Parathyroid adenoma (tissue), 2 donors: ENCODE data around the gene TUBB3.

Experiments
- H2AFZ ChIP-seq: fragments of 300-600 bp; sonication (generic); one replicate; pipeline ENCODE4 v1.7.0; 2017; ENCODE audit warnings: antibody characterized with exemption, mild to moderate bottlenecking
- H3K27ac ChIP-seq: fragments of 300-600 bp; sonication (generic); one replicate; pipeline ENCODE4 v1.7.0; 2017
- H3K27me3 ChIP-seq: fragments of 300-600 bp; sonication (generic); one replicate; pipeline ENCODE4 v1.7.0; 2017; ENCODE audit warnings: low read length; ENCODE audit not compliant: control insufficient read depth, insufficient read depth
- H3K36me3 ChIP-seq: fragments of 300-600 bp; sonication (generic); one replicate; pipeline ENCODE4 v1.7.0; 2017; ENCODE audit warnings: low read length; ENCODE audit not compliant: control insufficient read depth, insufficient read depth
- H3K4me1 ChIP-seq: fragments of 300-600 bp; sonication (generic); one replicate; pipeline ENCODE4 v1.7.0; 2017; ENCODE audit warnings: control low read depth
- H3K4me2 ChIP-seq: fragments of 300-600 bp; sonication (generic); one replicate; pipeline ENCODE4 v1.7.0; 2017; ENCODE audit warnings: low read length
- H3K4me3 ChIP-seq: fragments of 300-600 bp; sonication (generic); one replicate; pipeline ENCODE4 v1.7.0; 2017; ENCODE audit warnings: low read depth, low read length
- H3K79me2 ChIP-seq: fragments of 300-600 bp; sonication (generic); one replicate; pipeline ENCODE4 v1.7.0; 2017; ENCODE audit warnings: control low read depth
- H3K9ac ChIP-seq: fragments of 300-600 bp; sonication (generic); one replicate; pipeline ENCODE4 v1.7.0; 2017; ENCODE audit warnings: mild to moderate bottlenecking
- H3K9me3 ChIP-seq: fragments of 300-600 bp; sonication (generic); one replicate; pipeline ENCODE4 v1.7.0; 2017; ENCODE audit warnings: low read length; ENCODE audit not compliant: control insufficient read depth
- CTCF ChIP-seq: fragments of 300-600 bp; sonication (generic); IDR thresholded peaks from one replicate; pipeline ENCODE4 v1.7.0; 2017; ENCODE audit warnings: antibody characterized with exemption, mild to moderate bottlenecking
- donor health status: primary hyperparathyroidism.

TUBB3 gene

GRCh38 chr16:89949121-89949742, 26.1 kb downstream of the TUBB3 start:
- H3K27ac ChIP-seq = no peak overlapping the region

DNA sequence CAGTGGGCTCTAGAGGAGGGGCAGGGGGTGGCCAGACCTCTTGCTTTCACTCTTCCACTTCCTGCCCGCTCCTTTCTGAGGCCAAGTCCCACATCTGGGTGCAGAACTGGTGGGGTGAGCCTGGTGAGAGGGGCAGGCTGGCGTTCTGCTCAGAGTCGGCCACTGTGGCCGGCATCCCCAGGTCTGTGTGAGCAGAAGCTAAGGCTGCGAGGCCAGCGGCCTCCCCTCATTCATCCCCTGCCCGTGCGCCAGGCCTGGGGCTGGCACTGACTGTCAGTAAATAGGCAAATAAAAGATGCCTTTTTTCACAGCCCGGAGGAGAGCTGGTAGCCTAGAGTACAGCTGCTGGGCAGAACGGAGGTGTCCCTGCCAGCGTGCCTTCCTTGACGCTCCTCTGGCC, 26.6 kb downstream of the TUBB3 start:
- Histone ChIP-seq H3K79me2 (no peaks in the 10 kb centered on the region), H3K4me1 (no peaks in the 10 kb centered on the region), H3K36me3 (no peaks in the 10 kb centered on the region), H2AFZ (no peak overlapping the region), H3K4me2 (no peak overlapping the region), H3K9me3 (no peaks in the 10 kb centered on the region), H3K9ac (no peak overlapping the region), H3K27me3 (no peaks in the 10 kb centered on the region), H3K27ac (no peak overlapping the region), H3K4me3 (no peak overlapping the region)
- TF ChIP-seq CTCF = no peak

More at GRCh38 chr16:89949121-89949742, 26.1 kb downstream of the TUBB3 start:
- peak overlapping the region; percentile 50 for H3K4me3 ChIP-seq
- no peak overlapping the region for H3K9ac ChIP-seq
- no peaks in the 10 kb centered on the region for H3K9me3 ChIP-seq
- H3K4me1 ChIP-seq = no peaks in the 10 kb centered on the region
- H3K27me3 ChIP-seq = no peaks in the 10 kb centered on the region
- no peaks in the 10 kb centered on the region for H3K36me3 ChIP-seq
- peak overlapping the region; percentile 61 for H3K4me2 ChIP-seq
- TF ChIP-seq CTCF = no peak
- no peaks in the 10 kb centered on the region for H3K79me2 ChIP-seq
- H2AFZ ChIP-seq = peak overlapping the region; percentile 13

DNA sequence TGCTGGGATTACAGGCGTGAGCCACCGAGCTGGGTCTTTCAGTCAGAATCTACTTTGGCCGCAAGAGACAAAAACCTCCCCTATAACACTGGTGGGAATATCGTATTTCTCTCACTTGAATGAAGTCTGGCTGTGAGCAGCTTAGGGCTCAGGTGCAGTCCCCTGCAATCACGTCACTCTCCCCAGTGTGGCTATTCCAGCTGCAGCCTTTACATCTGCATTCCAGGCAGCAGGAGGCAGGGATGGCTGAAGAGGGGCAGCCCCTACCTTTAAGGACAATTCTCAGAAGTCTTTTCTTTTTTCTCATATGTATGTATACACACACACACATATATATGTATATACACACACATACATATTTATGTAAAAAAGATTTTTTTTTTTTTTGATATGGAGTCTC, 28.4 kb downstream of the TUBB3 start:
- no peak for TF ChIP-seq CTCF
- no peak overlapping the region for H3K27ac ChIP-seq

GRCh38 chr16:89952049-89952448, 28.9 kb downstream of the TUBB3 start:
- no peak overlapping the region for H3K4me2 ChIP-seq
- no peaks in the 10 kb centered on the region for H3K36me3 ChIP-seq
- H3K4me1 ChIP-seq = no peaks in the 10 kb centered on the region
- no peak overlapping the region for H3K9ac ChIP-seq
- no peaks in the 10 kb centered on the region for H3K9me3 ChIP-seq
- H3K27ac ChIP-seq = no peak overlapping the region
- no peaks in the 10 kb centered on the region for H3K27me3 ChIP-seq
- no peaks in the 10 kb centered on the region for H3K79me2 ChIP-seq
- no peak overlapping the region for H3K4me3 ChIP-seq
- TF ChIP-seq CTCF = no peak
- H2AFZ ChIP-seq = no peak overlapping the region

More for the DNA sequence above, 28.4 kb downstream of the TUBB3 start:
- H3K27me3 ChIP-seq = no peaks in the 10 kb centered on the region
- H3K36me3 ChIP-seq = no peaks in the 10 kb centered on the region
- H2AFZ ChIP-seq = no peak overlapping the region
- H3K4me3 ChIP-seq = no peak overlapping the region
- H3K4me2 ChIP-seq = no peak overlapping the region
- H3K9me3 ChIP-seq = no peaks in the 10 kb centered on the region
- H3K9ac ChIP-seq = no peak overlapping the region
- no peaks in the 10 kb centered on the region for H3K4me1 ChIP-seq
- no peaks in the 10 kb centered on the region for H3K79me2 ChIP-seq

DNA sequence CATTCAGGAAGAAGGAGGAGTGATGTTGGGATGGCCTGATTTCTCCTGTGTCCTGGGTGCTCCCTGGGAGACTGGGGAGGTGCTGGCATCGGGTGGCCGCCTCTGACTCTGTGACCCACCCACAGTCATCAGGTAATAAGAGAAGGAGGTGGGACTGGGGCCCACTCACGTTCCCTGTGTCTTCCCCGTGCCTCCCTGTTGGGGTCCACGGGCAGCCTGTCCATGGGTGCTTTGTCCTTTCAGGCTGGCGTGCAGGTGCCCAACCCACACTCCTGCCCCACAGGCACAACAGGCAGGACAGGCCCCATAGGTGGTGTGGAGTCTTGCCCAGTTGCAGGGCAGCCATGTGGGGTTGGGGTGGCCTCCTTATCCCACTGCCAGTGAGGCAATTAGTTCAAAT, 29.4 kb downstream of the TUBB3 start:
- no peak overlapping the region for H3K4me3 ChIP-seq
- no peaks in the 10 kb centered on the region for H3K36me3 ChIP-seq
- no peak overlapping the region for H3K27ac ChIP-seq
- H3K4me1 ChIP-seq = no peaks in the 10 kb centered on the region
- TF ChIP-seq CTCF = no peak
- H3K9me3 ChIP-seq = no peaks in the 10 kb centered on the region
- no peaks in the 10 kb centered on the region for H3K79me2 ChIP-seq
- H3K9ac ChIP-seq = no peak overlapping the region
- no peaks in the 10 kb centered on the region for H3K27me3 ChIP-seq
- H3K4me2 ChIP-seq = no peak overlapping the region
- no peak overlapping the region for H2AFZ ChIP-seq
